ENCODE data around the gene BSND.

BSND gene

DNA sequence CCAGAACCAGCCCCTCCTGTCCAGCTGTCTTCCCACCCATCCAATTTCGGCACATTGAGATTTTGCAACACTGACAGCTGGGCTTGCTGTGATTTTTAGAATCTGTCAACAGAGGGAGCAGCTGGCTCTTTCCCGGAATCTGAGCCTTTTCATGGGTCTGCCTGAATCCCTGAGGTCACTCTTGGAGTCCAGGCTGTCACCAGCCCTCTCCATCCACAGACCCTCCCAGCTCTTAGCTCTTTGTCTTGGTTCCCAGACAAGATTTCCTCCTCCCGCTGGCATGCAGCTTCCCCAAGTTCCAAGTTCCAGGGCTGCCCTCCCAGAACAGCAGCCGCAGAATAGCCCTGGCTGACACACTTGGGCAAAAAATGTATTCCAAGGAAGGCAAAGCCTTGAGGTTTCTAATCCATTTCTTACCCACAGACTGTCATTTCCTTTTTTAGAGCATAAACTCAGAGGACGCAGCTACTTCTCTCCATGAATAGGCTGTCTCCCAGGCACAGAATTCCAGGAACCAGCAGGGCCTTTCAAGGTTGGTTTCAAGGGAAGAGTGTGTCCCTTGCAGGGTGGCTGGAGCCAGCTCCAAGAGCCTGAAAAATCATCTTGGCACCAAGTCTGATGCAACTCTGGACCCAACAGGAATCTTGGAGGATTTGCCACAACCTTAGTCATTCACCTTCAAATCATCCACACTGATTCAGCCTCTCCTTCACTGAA is 25.4 kb upstream of the BSND start:
- no peak for DNase-seq (ENCODE audit: low read depth, low spot score)

GRCh38 chr1:54975356-54976108 is 23.2 kb upstream of the BSND start:
- no peak for DNase-seq (ENCODE audit: low read depth, low spot score)
- H3K27ac ChIP-seq: no peak overlapping the region

More for the DNA sequence above, 25.4 kb upstream of the BSND start:
- peak overlapping the region; percentile 49 for H3K27ac ChIP-seq

DNA sequence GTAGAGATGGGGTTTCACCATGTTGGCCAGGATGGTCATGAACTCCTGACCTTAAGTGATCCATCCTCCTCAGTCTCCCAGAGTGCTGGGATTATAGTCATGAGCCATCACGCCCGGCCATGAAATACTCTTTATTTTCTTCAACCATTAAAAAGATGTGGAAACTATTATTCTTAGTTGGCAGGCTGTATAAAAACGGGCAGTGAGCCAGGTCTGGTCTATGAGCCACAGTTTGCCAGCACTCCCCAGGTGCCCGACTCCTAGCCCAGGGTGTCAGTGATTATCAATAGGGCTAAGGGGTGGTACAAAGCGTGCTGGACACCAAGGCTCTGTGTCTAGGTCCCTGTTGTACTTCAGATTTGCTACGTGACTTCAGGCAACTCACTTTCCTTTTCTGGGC is 22.0 kb upstream of the BSND start:
- no peak overlapping the region for H3K27ac ChIP-seq

GRCh38 chr1:54977533-54978297 is 21.0 kb upstream of the BSND start:
- no peak overlapping the region for H3K27ac ChIP-seq
- DNase-seq (ENCODE audit: low read depth, low spot score): no peak

More for the DNA sequence above, 22.0 kb upstream of the BSND start:
- DNase-seq (ENCODE audit: low read depth, low spot score): no peak

GRCh38 chr1:54978528-54979326 is 20.0 kb upstream of the BSND start:
- DNase-seq (ENCODE audit: low read depth, low spot score): no peak
- H3K27ac ChIP-seq: no peak overlapping the region

DNA sequence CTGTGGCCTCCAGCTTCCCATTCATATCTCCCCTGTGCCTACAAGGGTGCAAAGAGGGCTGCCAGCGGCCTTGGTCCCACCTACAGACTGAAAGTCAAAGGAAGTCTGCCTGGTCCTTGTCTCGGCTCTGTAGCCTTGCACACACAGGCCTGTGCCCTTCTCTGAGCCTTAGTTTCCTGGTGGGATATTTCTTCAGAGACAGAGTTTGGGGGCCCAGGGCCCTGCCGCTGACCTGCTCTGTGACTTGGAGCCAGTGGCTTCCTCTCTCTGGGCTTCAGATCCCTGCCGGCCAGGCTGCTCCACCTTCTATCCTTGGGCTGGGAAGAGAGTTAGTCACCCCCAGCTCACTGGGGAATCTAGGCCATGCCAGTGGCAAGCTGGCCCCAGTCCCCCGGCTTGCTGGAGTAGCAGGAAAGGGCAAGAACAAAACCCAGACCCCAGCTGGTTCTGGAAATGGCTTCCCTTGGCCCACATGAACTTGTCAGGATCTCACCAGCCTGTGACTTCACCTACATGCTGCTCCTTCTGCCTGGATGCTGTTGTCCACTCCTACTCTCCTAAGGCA is 19.3 kb upstream of the BSND start:
- DNase-seq (ENCODE audit: low read depth, low spot score): no peak
- no peak overlapping the region for H3K27ac ChIP-seq

DNA sequence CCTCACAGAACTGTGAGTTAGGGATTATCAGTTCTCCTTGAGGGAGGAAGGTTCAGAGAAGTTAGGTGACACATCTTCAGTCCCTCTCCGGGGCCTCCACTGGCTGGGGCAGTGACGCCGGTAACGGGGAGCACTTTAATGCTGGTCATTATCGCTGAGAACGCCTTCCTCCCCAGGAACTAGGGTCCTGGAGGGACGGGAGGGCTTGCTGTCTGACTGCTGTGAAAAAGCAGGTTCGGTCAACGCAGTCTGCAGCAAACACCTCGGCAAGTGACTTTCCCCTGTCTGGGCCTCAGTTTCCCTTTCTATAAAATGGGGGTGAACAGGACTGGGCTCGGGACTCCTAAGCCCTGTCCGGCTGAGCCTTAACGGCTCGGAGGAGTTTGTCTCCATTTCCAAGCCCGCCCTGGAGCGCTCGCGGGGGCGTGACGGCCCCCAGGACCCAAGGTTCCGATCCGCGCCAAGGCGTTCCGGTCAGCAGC is 18.6 kb upstream of the BSND start:
- DNase-seq (ENCODE audit: low read depth, low spot score): no peak
- H3K27ac ChIP-seq: no peak overlapping the region

DNA sequence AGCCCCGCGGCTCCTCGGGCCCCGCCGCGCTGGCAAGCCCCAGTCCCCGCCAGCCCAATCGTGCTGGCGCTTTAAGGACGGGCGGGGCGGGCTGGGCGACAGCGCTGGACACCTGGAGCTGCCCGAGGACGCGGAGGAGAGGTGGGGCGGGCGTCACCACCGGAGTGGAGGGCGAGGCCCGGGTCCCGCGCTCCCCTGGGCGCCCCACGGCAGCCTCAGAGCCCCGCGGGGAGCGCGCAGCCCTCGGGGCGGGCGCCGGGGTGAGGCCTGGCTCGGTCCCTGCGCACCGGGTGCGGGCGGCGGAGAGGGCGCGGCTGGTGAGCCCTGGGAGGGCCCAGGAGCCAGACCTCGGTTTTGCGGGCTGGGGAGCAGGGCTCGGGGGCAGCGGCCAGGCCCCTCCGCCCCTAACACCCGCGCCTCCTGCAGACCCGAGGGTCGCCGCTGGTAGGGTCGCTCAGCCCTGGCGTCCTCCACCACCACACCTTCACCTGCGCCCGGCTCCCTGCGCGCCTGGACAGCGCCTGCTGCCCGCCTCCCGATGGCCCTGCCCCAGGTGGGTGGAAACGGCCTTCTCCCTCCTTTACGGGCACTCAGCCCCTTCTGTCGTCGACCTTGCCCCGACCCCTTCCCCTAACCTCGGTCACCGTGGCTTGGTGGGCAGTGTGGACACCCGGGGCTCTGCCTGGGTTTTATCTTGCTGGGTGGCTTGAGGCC is 18.0 kb upstream of the BSND start, which contains the start of gene TMEM61:
TMEM61 (plus strand) TSS at position 101 of the 714 bp plus-strand sequence; CDS start at position 539, 438 bp downstream.
- H3K27ac ChIP-seq: no peak within 1 kb of the TSS
- DNase-seq (ENCODE audit: low read depth, low spot score): no peak

- no peak overlapping the region for H3K27ac ChIP-seq
- DNase-seq (ENCODE audit: low read depth, low spot score): no peak
Observed at GRCh38 chr1:54981466-54981865, 17.3 kb upstream of the BSND start.

- DNase-seq (ENCODE audit: low read depth, low spot score): no peak
- H3K27ac ChIP-seq: no peak overlapping the region
Observed at GRCh38 chr1:54982739-54983138, 16.0 kb upstream of the BSND start.

DNA sequence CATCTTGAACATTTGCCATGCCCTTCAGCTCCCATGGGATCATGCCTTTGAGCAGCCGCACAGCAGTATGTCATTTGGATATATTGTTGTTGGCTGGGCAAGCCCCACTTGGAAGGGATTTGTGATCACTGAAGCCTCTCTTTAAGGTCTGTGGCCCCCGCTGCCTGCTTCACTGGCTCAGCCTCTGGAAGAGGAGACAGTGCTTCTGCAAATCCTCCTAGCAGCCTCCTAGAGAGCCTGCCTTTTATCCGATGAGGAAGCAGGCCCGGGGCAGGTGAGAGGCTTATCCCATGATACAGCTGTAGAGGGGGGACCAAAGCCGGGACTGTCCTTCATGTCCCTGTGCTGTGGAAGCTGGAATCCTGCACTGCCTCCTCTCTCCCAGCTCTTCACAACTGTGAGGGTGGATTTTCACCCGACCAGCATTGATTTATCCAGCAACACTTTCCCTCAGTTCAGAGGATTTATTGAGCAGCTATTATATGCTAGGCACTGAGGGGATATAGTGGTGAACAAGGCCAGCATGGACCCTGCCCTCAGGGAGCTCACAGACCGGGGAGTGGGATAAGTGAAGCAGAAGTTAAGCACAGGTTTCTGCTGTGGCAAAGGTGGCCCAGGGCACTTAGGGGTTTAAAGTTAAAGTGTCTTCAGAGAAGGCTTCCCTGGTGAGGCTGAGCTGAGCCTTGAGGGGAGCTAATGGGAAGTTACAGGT is 14.4 kb upstream of the BSND start:
- DNase-seq (ENCODE audit: low read depth, low spot score): no peak
- no peak overlapping the region for H3K27ac ChIP-seq

DNA sequence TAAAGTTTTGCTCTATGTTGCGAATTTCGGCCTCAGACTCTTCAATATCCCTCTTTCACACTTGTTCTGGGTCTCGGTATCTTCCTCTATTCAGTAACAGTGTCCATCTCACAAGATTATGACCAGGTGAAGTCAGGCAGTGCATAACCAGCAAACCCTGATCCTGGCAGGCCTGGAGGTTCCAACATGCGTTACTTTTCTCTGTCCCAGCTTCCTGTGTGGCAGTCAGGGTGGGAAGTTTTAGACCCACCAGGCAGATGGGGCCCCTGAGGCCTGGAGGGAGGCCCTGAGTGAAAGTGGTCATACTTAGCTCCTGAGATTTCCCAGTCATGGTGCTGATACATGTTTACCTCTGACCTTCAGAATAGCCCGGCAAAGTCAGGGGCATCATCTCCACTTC is 13.2 kb upstream of the BSND start:
- DNase-seq (ENCODE audit: low read depth, low spot score): no peak
- no peak overlapping the region for H3K27ac ChIP-seq

- H3K27ac ChIP-seq: no peak overlapping the region
- no peak for DNase-seq (ENCODE audit: low read depth, low spot score)
Observed at GRCh38 chr1:54986025-54986424, 12.7 kb upstream of the BSND start.

DNA sequence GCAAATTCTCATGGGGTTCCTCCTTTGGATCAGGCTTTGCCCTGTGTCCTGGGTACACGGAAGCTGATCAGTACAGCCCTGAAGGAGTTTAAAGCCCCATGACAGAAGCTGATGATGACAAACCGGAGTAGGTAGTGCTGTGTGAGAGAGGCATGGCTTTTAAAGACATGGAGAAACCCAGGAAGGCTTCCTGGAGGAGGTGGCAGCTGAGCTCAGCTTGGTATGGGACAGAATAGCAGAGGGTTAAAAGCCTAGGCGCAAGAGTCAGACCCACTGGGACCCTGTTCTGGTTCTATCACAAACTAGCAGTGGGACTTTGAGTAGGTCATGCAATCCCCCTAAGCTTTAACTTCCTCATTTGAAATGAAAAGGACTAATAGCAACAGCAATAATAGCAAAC is 12.2 kb upstream of the BSND start:
- no peak for DNase-seq (ENCODE audit: low read depth, low spot score)

DNA sequence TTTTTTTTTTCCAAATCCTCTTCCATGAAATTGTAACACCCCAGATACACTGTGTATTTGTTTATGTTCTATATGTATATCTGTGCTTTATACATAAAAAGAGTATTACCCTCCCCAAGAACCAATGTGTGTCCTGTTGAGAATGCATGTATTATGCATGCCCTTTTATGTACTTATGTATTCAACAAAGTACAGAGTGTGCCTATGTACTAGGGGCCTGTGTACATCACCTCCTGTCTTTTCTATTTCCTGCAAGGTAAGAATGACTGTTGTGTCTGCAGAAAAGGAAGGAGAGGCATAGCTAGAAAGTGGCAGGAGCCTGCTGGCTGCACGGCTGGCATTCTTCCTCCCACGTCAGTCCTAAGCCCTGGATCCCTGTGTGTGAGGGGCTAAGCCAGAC is 11.3 kb upstream of the BSND start:
- DNase-seq (ENCODE audit: low read depth, low spot score): no peak
- no peak overlapping the region for H3K27ac ChIP-seq

More for the DNA sequence above, 12.2 kb upstream of the BSND start:
- no peak overlapping the region for H3K27ac ChIP-seq

GRCh38 chr1:54987919-54988705 is 10.6 kb upstream of the BSND start:
- H3K27ac ChIP-seq: no peak overlapping the region
- DNase-seq (ENCODE audit: low read depth, low spot score): no peak

DNA sequence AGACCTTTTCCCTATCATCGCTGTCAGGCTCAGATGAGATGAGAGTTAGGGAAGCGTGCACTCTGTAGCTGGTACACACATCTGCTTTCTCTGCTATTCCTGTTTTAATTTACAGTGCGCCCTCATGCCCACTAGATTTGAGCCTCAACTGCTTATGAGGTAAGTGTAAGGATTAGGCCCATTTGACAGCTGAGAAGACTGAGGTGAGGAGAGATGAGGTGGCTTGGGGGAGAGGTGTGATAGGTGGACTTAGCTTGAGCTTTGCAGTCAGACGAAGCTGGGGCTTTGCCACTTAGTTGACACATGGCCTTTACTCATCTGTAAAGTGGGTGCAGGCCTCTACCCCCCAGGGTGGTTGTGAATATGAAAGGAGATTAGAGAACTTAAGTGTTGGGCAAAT is 9.8 kb upstream of the BSND start:
- no peak for DNase-seq (ENCODE audit: low read depth, low spot score)
- H3K27ac ChIP-seq: no peak overlapping the region

DNA sequence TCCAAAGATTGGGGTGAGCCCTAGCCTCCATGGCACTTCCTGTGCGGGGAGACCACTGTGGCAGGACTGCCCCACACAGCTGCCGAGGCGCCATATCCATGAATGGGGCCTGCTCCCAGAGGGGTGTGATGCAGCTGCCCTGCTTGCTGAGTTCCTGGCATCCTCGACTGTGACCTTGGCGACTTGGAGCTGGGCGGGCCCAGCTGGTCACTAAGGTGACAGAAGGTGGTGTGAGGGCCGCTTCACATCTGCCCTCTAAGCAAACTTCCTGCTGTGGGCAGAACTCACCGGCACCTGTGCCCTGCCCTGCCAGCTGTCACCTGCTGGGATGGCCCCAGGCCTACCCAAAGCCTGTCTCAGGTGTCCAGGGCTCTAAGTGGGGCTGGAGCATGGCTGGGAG is 9.3 kb upstream of the BSND start:
- no peak for DNase-seq (ENCODE audit: low read depth, low spot score)
- H3K27ac ChIP-seq: no peak overlapping the region

All from epithelial cell of prostate (primary cell).